Psoas muscle (tissue), 8 donors: ENCODE measurements around the gene NRP2. TPM values are rescaled to one million over a fixed set of nuclear protein-coding genes. Genes with fewer than 3 reads are reported as not detected.

Experiments
- ATAC-seq, 4 donors: fragments of 200-7000 bp; cut with Tn5 transposase; one replicate each; pipeline ENCODE4 v1.9.1; 2020; ENCODE audit warnings: moderate library complexity in 3 of 4, mild to moderate bottlenecking in 2 of 4
- DNase-seq, 2 donors: peaks; one replicate each; pipeline ENCODE4 v3.0.0-alpha.2; 2020
- H3K27ac ChIP-seq: fragments of 200-600 bp; one replicate; pipeline ENCODE4 v1.8.0; 2022
- H3K27me3 ChIP-seq, 3 donors: fragments of 200-600 bp in 1 of 3; one replicate each; pipeline versions ENCODE4 v1.6.1 to v1.8.0; 2013 to 2022; ENCODE audit warnings: low read length in 2 of 3, mild to moderate bottlenecking in 2 of 3, moderate library complexity in 1 of 3; ENCODE audit not compliant: insufficient read depth in 3 of 3
- H3K36me3 ChIP-seq, 2 donors: fragments of 200-600 bp in 1 of 2; one replicate each; pipeline versions ENCODE4 v1.6.1 to v1.8.0; 2013 to 2022; ENCODE audit warnings: low read depth in 1 of 2, mild to moderate bottlenecking in 1 of 2, moderate library complexity in 1 of 2; ENCODE audit not compliant: insufficient read depth in 1 of 2
- H3K4me1 ChIP-seq: fragments of 200-600 bp; one replicate; pipeline ENCODE4 v1.8.0; 2022
- H3K4me3 ChIP-seq: fragments of 200-600 bp; one replicate; pipeline ENCODE4 v1.8.0; 2022; ENCODE audit warnings: mild to moderate bottlenecking
- H3K9me3 ChIP-seq: fragments of 200-600 bp; one replicate; pipeline ENCODE4 v1.8.0; 2022
- WGBS, 3 donors: extraction: QIAGEN DNeasy Blood & Tissue Kit; methylation state at CpG; one replicate each; pipeline versions ENCODE4 v1.1.6 to v1.1.7; 2013; 5-methylcytosine and 5-hydroxymethylcytosine counted together
- intact Hi-C, 2 donors: fragments of 100-400 bp; cut with DNase I; formaldehyde crosslinking; loops; one replicate each; pipeline versions ENCODE4 v1.11.0 to v1.14.2; 2022
- polyA plus RNA-seq, 3 donors: library from polyadenylated mRNA; stranded (reverse); fragments of 200-250 nt; gene quantifications; one replicate each; pipeline ENCODE4 v1.2.3, GENCODE V29; 2013
- total RNA-seq, 4 donors: library from RNA; stranded (reverse); fragmentation: NEBNext Ultra II Directional in 2 of 4; extraction: Animal tissue kit (Norgen Biotek cat#: 25700) in 2 of 4; gene quantifications; one replicate each; pipeline versions ENCODE4 v1.2.1 to v1.2.4, GENCODE V29; 2021 to 2023
- TF ChIP-seq, protein P1 (sequence below): fragments of 200-600 bp; IDR thresholded peaks from one replicate; pipeline ENCODE4 v1.8.0; 2022; ENCODE audit warnings: antibody characterized with exemption
- donor health status: healthy with polysubstance abuse.
- donor health status: DM: no; HTN: no; CAD: no; lungs with moderate emphysema.
- donor health status: Bipolar disorder and iron deficiency.
- donor health status: healthy.
- donor health status: DM: yes; HTN: yes; CAD: no.
- donor health status: DM: no; HTN: no; CAD: no.
- donor health status: DM: no; HTN: no; CAD: no.
- donor health status: DM: yes; HTN: yes; CAD: no.

NRP2 gene
- total and polyA plus RNA-seq, 7 donors: 0.67 to 6.9 (median 2.4) TPM

DNA sequence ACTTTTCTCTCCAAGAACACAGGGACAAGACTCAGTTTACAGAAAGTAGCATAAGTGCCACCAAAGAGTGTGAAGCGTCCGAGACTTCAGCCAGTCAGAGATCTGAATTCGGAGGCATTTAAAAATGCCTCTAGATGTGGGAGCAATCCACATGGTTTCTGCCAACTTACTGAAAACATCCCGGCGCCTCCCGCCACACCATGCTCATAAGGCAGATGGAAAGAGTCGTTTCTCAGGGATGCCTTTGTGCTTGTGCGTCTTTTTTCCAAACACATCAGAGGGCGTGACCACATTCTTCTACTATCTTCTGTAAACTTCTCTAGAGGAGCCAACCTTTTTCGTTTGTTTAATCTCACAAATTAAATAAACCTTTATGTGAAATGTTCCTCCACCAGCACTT is 88.7 kb downstream of the NRP2 start:
- Histone ChIP-seq H3K9me3 (no peaks in the 10 kb centered on the region), H3K4me1 (no peaks in the 10 kb centered on the region), H3K27ac (no peak overlapping the region), H3K4me3 (no peak overlapping the region), H3K36me3 (no peaks in the 10 kb centered on the region), H3K27me3 (peaks cover 0 to 7% (median 2%) of the 10 kb centered on the region in 3 donors)
- no peak for ATAC-seq
- no peak for DNase-seq
- WGBS, 3 donors: 79 to 82% (median 80%) methylated on average over 10 of the region's 10 CpGs
- TF ChIP-seq, protein P1, sequence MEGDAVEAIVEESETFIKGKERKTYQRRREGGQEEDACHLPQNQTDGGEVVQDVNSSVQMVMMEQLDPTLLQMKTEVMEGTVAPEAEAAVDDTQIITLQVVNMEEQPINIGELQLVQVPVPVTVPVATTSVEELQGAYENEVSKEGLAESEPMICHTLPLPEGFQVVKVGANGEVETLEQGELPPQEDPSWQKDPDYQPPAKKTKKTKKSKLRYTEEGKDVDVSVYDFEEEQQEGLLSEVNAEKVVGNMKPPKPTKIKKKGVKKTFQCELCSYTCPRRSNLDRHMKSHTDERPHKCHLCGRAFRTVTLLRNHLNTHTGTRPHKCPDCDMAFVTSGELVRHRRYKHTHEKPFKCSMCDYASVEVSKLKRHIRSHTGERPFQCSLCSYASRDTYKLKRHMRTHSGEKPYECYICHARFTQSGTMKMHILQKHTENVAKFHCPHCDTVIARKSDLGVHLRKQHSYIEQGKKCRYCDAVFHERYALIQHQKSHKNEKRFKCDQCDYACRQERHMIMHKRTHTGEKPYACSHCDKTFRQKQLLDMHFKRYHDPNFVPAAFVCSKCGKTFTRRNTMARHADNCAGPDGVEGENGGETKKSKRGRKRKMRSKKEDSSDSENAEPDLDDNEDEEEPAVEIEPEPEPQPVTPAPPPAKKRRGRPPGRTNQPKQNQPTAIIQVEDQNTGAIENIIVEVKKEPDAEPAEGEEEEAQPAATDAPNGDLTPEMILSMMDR: no peak
- intact Hi-C loops: loop anchor here (5.0 kb wide), 2 partner anchors 156 to 176 kb away; no protein-coding TSS in a partner anchor

DNA sequence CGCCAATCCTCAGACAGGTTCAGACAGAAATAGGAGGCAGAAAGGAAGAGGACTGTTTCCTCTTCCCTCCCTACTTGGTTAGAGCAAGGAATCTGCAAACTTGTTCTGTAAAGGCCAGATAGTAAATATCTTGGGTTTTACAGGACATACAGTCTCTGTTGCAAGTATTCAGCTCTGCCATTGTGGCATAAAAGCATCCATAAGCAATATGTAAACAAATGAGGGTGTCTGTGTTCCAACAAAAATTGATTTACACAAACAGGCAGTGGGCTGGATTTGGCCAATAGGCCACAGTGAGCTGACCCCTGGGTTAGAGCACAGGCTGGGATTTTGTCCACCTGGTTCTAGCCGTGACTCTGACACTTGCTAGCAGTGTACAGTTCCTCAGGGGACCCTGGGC is 89.4 kb downstream of the NRP2 start:
- ATAC-seq: no peak
- Histone ChIP-seq H3K27ac (no peak overlapping the region), H3K27me3 (peaks cover 0 to 7% (median 2%) of the 10 kb centered on the region in 3 donors), H3K36me3 (no peaks in the 10 kb centered on the region), H3K4me3 (no peak overlapping the region), H3K9me3 (no peaks in the 10 kb centered on the region), H3K4me1 (no peaks in the 10 kb centered on the region)
- 85 to 91% (median 88%) methylated on average over 2 of the region's 2 CpGs for WGBS, 3 donors
- intact Hi-C loops: loop anchor here (5.0 kb wide), 2 partner anchors 156 to 176 kb away; no protein-coding TSS in a partner anchor
- DNase-seq: no peak
- TF ChIP-seq, protein P1: no peak

DNA sequence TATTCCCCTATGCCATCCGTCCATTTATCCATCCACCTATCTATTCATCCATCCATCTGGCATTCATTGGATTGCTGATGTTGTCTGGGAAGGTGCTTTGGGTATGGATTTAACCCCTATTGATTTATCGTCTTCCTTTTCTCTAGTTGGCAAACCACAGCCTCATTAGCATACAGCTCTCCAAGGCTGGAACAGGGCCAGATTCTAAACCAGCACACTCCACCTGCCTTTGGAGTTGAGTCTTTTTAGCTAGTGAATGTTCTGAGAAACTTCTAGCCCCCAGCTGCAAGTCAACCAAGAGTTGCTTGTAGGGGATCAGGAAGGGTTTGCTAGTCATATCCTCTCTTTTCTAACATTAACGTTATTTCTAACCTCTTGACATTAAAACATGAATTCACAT is 90.7 kb downstream of the NRP2 start:
- Histone ChIP-seq H3K4me3 (no peak overlapping the region), H3K36me3 (no peaks in the 10 kb centered on the region), H3K27ac (no peak overlapping the region), H3K9me3 (no peaks in the 10 kb centered on the region), H3K27me3 (peaks cover 0 to 7% (median 2%) of the 10 kb centered on the region in 3 donors), H3K4me1 (no peaks in the 10 kb centered on the region)
- WGBS, 3 donors: 73 to 80% (median 74%) methylated on average over 3 of the region's 3 CpGs
- intact Hi-C loops: loop anchor here (5.0 kb wide), 2 partner anchors 154 to 174 kb away; no protein-coding TSS in a partner anchor
- no peak for DNase-seq
- TF ChIP-seq, protein P1: no peak
- ATAC-seq: no peak

DNA sequence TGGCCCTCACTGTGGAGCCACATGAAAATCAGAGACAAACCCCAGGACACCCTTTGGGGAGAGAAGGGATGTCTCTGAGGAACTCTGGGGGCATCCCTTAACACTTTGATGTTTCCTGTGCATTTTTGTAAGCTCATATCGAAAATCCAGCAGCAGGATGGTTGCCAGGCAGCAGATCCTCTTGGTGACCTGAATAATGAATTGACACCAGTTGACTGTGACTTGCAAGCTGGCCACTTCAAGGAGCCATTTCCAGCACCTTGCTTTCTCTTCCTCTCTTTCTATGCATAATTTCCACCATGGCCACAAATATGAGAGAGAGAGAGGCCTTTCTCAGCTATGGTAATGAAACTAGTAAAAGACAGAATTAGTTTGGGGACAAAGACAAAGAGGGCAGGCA is 91.7 kb downstream of the NRP2 start:
- TF ChIP-seq, protein P1: no peak
- Histone ChIP-seq H3K4me3 (no peak overlapping the region), H3K4me1 (no peaks in the 10 kb centered on the region), H3K9me3 (no peaks in the 10 kb centered on the region), H3K27ac (no peak overlapping the region), H3K27me3 (peaks cover 0 to 7% (median 2%) of the 10 kb centered on the region in 3 donors), H3K36me3 (no peaks in the 10 kb centered on the region)
- 70 to 74% (median 71%) methylated on average over 1 of the region's 1 CpG for WGBS, 3 donors
- no peak for DNase-seq
- no peak for ATAC-seq
- intact Hi-C loops: loop anchor here (2.0 to 5.0 kb wide), 3 partner anchors 111 to 173 kb away; no protein-coding TSS in a partner anchor
